Vagina (tissue), 2 donors: ENCODE results near the gene P2RX7. TPM values are rescaled to one million over a fixed set of nuclear protein-coding genes. Genes with fewer than 3 reads are reported as not detected.

ENCODE experiments used
- DNase-seq, 2 donors: peaks; one replicate each; pipeline ENCODE4 v3.0.0-alpha.2; 2017; ENCODE audit errors: extremely low spot score in 2 of 2
- H3K27ac ChIP-seq: fragments of 200-600 bp; sonication (generic); one replicate; pipeline ENCODE4 v1.5.1; 2019
- H3K27me3 ChIP-seq: fragments of 200-600 bp; sonication (generic); one replicate; pipeline ENCODE4 v1.5.1; 2019
- H3K36me3 ChIP-seq, 2 donors: fragments of 200-600 bp; sonication (generic); one replicate each; pipeline ENCODE4 v1.5.1; 2017 to 2019
- H3K4me1 ChIP-seq: fragments of 200-600 bp; sonication (generic); one replicate; pipeline ENCODE4 v1.5.1; 2019
- H3K4me3 ChIP-seq, 2 donors: fragments of 200-600 bp; sonication (generic); 1 replicate in 1 of 2; 2 replicates in 1 of 2; pipeline ENCODE4 v1.5.1; 2016 to 2019
- H3K9me3 ChIP-seq: fragments of 200-600 bp; sonication (generic); one replicate; pipeline ENCODE4 v1.5.1; 2019
- CTCF ChIP-seq, 3 experiments: fragments of 450-650 bp in 2 of 3; fragments of 200-600 bp in 1 of 3; sonication (generic) in 1 of 3; IDR thresholded peaks; one replicate each; pipeline ENCODE4 v1.5.1; 2017 to 2019; ENCODE audit warnings: antibody characterized with exemption in 3 of 3, mild to moderate bottlenecking in 2 of 3, moderate library complexity in 2 of 3
- POLR2A ChIP-seq, 2 donors: fragments of 450-650 bp; IDR thresholded peaks; one replicate each; pipeline ENCODE4 v1.6.1; 2017; ENCODE audit warnings: antibody characterized with exemption in 2 of 2, mild to moderate bottlenecking in 2 of 2, moderate library complexity in 2 of 2
- POLR2AphosphoS5 ChIP-seq, 2 donors: sonication (generic); formaldehyde crosslinking; IDR thresholded peaks; one replicate each; pipeline ENCODE4 v1.9.0; 2017; ENCODE audit warnings: antibody characterized with exemption in 2 of 2, mild to moderate bottlenecking in 2 of 2, low read depth in 1 of 2; ENCODE audit not compliant: insufficient read depth in 1 of 2
- intact Hi-C: fragments of 100-400 bp; cut with DNase I; formaldehyde crosslinking; loops from one replicate; pipeline ENCODE4 v1.15.1; 2023
- total RNA-seq: library from RNA; depleted of rRNA; stranded (reverse); fragments of >200 nt; gene quantifications from one replicate; pipeline ENCODE4 v1.2.3, GENCODE V29; 2016

Gene P2RX7
- total RNA-seq, 1 donor from 2014 or later = 8.6 TPM

DNA sequence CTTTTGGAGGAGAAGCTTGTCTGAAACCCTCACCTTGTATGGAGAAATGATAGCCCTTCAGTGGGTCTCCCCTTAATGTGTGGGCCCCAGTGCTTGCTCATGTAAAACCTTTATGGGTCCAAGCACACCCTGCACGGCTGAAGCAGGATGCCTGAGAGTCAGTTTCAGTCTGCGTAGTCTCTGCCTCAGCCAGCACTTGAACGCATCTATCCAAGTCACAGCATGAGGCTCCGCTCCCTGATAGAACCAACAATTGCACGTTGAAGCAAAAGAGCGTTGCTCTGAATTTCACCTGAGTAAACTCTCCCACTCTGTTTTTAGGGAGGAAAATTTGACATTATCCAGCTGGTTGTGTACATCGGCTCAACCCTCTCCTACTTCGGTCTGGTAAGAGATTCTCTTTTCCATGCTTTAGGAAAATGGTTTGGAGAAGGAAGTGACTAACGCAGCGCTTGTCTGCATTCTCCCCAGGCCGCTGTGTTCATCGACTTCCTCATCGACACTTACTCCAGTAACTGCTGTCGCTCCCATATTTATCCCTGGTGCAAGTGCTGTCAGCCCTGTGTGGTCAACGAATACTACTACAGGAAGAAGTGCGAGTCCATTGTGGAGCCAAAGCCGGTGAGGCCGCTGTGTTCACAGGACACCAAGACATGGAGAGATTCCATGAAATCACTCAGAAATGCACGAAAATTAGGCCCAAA is 44.3 kb downstream of the P2RX7 start:
- intact Hi-C loops = no loop called here
- no peaks in the 10 kb centered on the region for H3K9me3 ChIP-seq
- no peak for DNase-seq
- peaks cover 21% of the 10 kb centered on the region for H3K4me1 ChIP-seq
- H3K4me3 ChIP-seq = no peak overlapping the region
- peaks cover 0 to 22% of the 10 kb centered on the region in 2 donors for H3K36me3 ChIP-seq
- no peak for TF ChIP-seq CTCF (IDR thresholded peaks at IDR 0.05)
- TF ChIP-seq POLR2A (IDR thresholded peaks at IDR 0.05) = no peak
- no peak for TF ChIP-seq POLR2AphosphoS5 (IDR thresholded peaks at IDR 0.05; ENCODE audit: insufficient read depth in 1 of 2, low read depth in 1 of 2)
- H3K27ac ChIP-seq = no peak overlapping the region
- no peaks in the 10 kb centered on the region for H3K27me3 ChIP-seq

GRCh38 chr12:121181181-121181580 is 48.5 kb downstream of the P2RX7 start:
- H3K9me3 ChIP-seq = no peaks in the 10 kb centered on the region
- H3K4me3 ChIP-seq = no peak overlapping the region
- intact Hi-C loops = no loop called here
- no peak for DNase-seq
- H3K4me1 ChIP-seq = peaks cover 3% of the 10 kb centered on the region
- no peak overlapping the region for H3K27ac ChIP-seq
- TF ChIP-seq POLR2AphosphoS5 (IDR thresholded peaks at IDR 0.05; ENCODE audit: insufficient read depth in 1 of 2, low read depth in 1 of 2) = no peak
- no peak for TF ChIP-seq CTCF (IDR thresholded peaks at IDR 0.05)
- TF ChIP-seq POLR2A (IDR thresholded peaks at IDR 0.05) = no peak
- no peaks in the 10 kb centered on the region for H3K27me3 ChIP-seq
- peaks cover 0 to 22% of the 10 kb centered on the region in 2 donors for H3K36me3 ChIP-seq

DNA sequence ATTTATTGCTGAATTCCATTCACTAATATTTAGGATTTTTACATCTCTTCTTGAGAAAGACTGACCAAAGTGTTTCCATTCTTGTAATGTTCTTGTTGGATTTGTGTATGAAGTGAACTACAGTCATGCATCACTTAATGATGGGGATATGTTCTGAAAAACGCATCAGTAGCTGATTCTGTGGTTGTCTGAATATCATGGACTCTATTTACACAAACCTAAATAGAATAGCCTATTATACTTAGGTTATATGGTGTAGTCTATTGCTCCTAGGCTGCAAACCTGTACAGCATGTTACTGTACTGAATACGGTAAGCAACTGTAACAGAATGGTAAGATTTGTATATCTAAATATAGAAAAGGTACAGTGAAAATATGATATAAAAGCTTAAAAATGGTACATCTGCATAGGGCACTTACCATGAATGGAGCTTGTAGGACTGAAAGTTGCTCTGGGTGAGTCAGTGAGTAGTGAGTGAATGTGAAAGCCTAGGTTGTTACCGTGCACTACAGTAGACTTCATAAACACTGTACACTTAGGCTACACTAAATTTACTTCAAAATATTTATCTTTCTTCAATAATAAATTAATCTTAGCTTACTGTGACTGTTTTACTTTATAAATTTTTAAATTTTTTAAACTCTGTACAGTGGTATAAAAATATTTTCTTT is 49.7 kb downstream of the P2RX7 start:
- Histone ChIP-seq H3K4me3 (no peak overlapping the region), H3K27me3 (no peaks in the 10 kb centered on the region), H3K4me1 (no peaks in the 10 kb centered on the region), H3K36me3 (peaks cover 0 to 16% of the 10 kb centered on the region in 2 donors), H3K9me3 (no peaks in the 10 kb centered on the region), H3K27ac (no peak overlapping the region)
- intact Hi-C loops = no loop called here
- DNase-seq = no peak
- TF ChIP-seq CTCF (IDR thresholded peaks at IDR 0.05) (no peak), POLR2AphosphoS5 (IDR thresholded peaks at IDR 0.05; ENCODE audit: insufficient read depth in 1 of 2, low read depth in 1 of 2) (no peak), POLR2A (IDR thresholded peaks at IDR 0.05) (no peak)

DNA sequence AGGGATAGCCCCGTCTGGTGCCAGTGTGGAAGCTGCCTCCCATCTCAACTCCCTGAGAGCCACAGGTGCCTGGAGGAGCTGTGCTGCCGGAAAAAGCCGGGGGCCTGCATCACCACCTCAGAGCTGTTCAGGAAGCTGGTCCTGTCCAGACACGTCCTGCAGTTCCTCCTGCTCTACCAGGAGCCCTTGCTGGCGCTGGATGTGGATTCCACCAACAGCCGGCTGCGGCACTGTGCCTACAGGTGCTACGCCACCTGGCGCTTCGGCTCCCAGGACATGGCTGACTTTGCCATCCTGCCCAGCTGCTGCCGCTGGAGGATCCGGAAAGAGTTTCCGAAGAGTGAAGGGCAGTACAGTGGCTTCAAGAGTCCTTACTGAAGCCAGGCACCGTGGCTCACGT is 51.7 kb downstream of the P2RX7 start:
- Histone ChIP-seq H3K27me3 (no peaks in the 10 kb centered on the region), H3K4me1 (no peaks in the 10 kb centered on the region), H3K4me3 (no peak overlapping the region), H3K36me3 (peaks cover 0 to 5% of the 10 kb centered on the region in 2 donors), H3K27ac (no peak overlapping the region), H3K9me3 (no peaks in the 10 kb centered on the region)
- TF ChIP-seq POLR2A (IDR thresholded peaks at IDR 0.05) (no peak), CTCF (IDR thresholded peaks at IDR 0.05) (no peak)
- DNase-seq = no peak
- intact Hi-C loops = no loop called here
